Motor neuron (in vitro differentiated cells): ENCODE data around the gene DUSP1. TPM values are rescaled to one million over a fixed set of nuclear protein-coding genes. Genes with fewer than 3 reads are reported as not detected.

Experiments used
- ATAC-seq, 8 experiments: fragments of 200-7000 bp; cut with Tn5 transposase; replicated peaks in 6 of 8; 2 replicates each; pipeline ENCODE4 v1.8.0; 2021; ENCODE audit warnings: mild to moderate bottlenecking in 8 of 8, moderate library complexity in 8 of 8
- H3K27ac ChIP-seq, 2 donors: fragments of 250-450 bp; sonication (Bioruptor Pico); 2 replicates each; pipeline ENCODE4 v1.9.0; 2021; ENCODE audit warnings: antibody characterized with exemption in 2 of 2, mild to moderate bottlenecking in 2 of 2, moderate library complexity in 1 of 2
- H3K4me1 ChIP-seq, 2 donors: fragments of 250-450 bp; sonication (Bioruptor Pico); replicated peaks in 1 of 2; 2 replicates each; pipeline ENCODE4 v1.6.1; 2021; ENCODE audit warnings: antibody characterized with exemption in 2 of 2, mild to moderate bottlenecking in 2 of 2, moderate library complexity in 1 of 2
- H3K4me3 ChIP-seq, 5 donors: fragments of 250-450 bp; sonication (Bioruptor Pico); 2 replicates each; pipeline ENCODE4 v1.9.0; 2021; ENCODE audit warnings: antibody characterized with exemption in 5 of 5, mild to moderate bottlenecking in 5 of 5, moderate library complexity in 4 of 5
- whole genome bisulfite sequencing, 10 experiments: fragments of 450-650 bp; shearing (Covaris generic); methylation state at CpG; one replicate each; pipeline ENCODE4 v1.0.0; 2022; 5-methylcytosine and 5-hydroxymethylcytosine counted together
- in situ Hi-C, 9 experiments: fragments of 400-800 bp; cut with MboI; loops; one replicate each; pipeline ENCODE4 v1.15.0; 2021; ENCODE audit warnings: low sequenced_read_pairs in 9 of 9, low pct_unique_long_range_greater_than_20kb in 2 of 9; ENCODE audit not compliant: unreplicated experiment in 9 of 9
- total RNA-seq, 8 experiments: library from RNA; unstranded; fragments of 300-600 nt; gene quantifications; 2 replicates each; pipeline versions ENCODE4 v1.2.3 to v1.2.4, GENCODE V29; 2022

DUSP1 gene
- total RNA-seq, 8 experiments from 2014 or later, result 10.7 to 55.0 (median 35.0) TPM

- Histone ChIP-seq H3K27ac (no peak overlapping the region), H3K4me3 (no peak overlapping the region), H3K4me1 (peaks cover 0 to 3% of the 10 kb centered on the region in 2 donors)
- 60 to 100% (median 82%) methylated on average over 1 to 2 of the region's 3 CpGs; no CpG with 5 or more reads in 5 of the 10 experiments for WGBS, 10 experiments
- no peak for ATAC-seq
- in situ Hi-C loops, result no loop called here
These were observed 24.3 kb downstream of the DUSP1 start for GRCh38 chr5:172746725-172747124.

GRCh38 chr5:172745838-172746237, 25.2 kb downstream of the DUSP1 start:
- 38 to 83% (median 64%) methylated on average over 1 to 3 of the region's 3 CpGs; no CpG with 5 or more reads in 2 of the 10 experiments for WGBS, 10 experiments
- in situ Hi-C loops, result no loop called here

GRCh38 chr5:172745406-172745805, 25.6 kb downstream of the DUSP1 start:
- H3K27ac ChIP-seq, result no peak overlapping the region
- no peak for ATAC-seq
- H3K4me3 ChIP-seq, result no peak overlapping the region
- in situ Hi-C loops, result no loop called here
- H3K4me1 ChIP-seq, result peaks cover 0 to 3% of the 10 kb centered on the region in 2 donors
- WGBS, 10 experiments, result 50 to 100% (median 93%) methylated on average over 2 to 6 of the region's 8 CpGs; no CpG with 5 or more reads in 4 of the 10 experiments

More at GRCh38 chr5:172745838-172746237, 25.2 kb downstream of the DUSP1 start:
- ATAC-seq, result peak in 2 of 8 experiments; percentile 34 to 42
- peaks cover 0 to 3% of the 10 kb centered on the region in 2 donors for H3K4me1 ChIP-seq
- H3K27ac ChIP-seq, result no peak overlapping the region
- H3K4me3 ChIP-seq, result no peak overlapping the region

- Histone ChIP-seq H3K27ac (no peak overlapping the region), H3K4me3 (no peak overlapping the region), H3K4me1 (no peaks in the 10 kb centered on the region)
- in situ Hi-C loops, result no loop called here
- ATAC-seq, result peak in 2 of 8 experiments; percentile 14 to 56
- 45 to 100% (median 93%) methylated on average over 1 to 5 of the region's 12 CpGs; no CpG with 5 or more reads in 3 of the 10 experiments for WGBS, 10 experiments
These were observed 26.6 kb downstream of the DUSP1 start for GRCh38 chr5:172744123-172745104.

- Histone ChIP-seq H3K4me1 (no peaks in the 10 kb centered on the region), H3K4me3 (no peak overlapping the region), H3K27ac (no peak overlapping the region)
- ATAC-seq, result no peak
- in situ Hi-C loops, result no loop called here
- WGBS, 10 experiments, result 60 to 100% (median 87%) methylated on average over 1 to 6 of the region's 7 CpGs; no CpG with 5 or more reads in 1 of the 10 experiments
These were observed 27.7 kb downstream of the DUSP1 start for GRCh38 chr5:172743112-172743959.

GRCh38 chr5:172741206-172741582, 29.8 kb downstream of the DUSP1 start:
- H3K4me3 ChIP-seq, result no peak overlapping the region
- 0 to 91% (median 40%) methylated on average over 1 of the region's 1 CpG; no CpG with 5 or more reads in 3 of the 10 experiments for WGBS, 10 experiments
- no peak overlapping the region for H3K27ac ChIP-seq
- peaks cover 2% of the 10 kb centered on the region in 2 donors for H3K4me1 ChIP-seq
- ATAC-seq, result no peak
- in situ Hi-C loops, result no loop called here

GRCh38 chr5:172740428-172741205, 30.4 kb downstream of the DUSP1 start:
- H3K4me1 ChIP-seq, result peaks cover 2 to 5% of the 10 kb centered on the region in 2 donors
- H3K27ac ChIP-seq, result no peak overlapping the region
- in situ Hi-C loops, result no loop called here
- H3K4me3 ChIP-seq, result no peak overlapping the region
- WGBS, 10 experiments, result 6 to 87% (median 62%) methylated on average over 4 to 10 of the region's 15 CpGs
- peak in 4 of 8 experiments; percentile 14 to 97 (median 82) for ATAC-seq

GRCh38 chr5:172739375-172739774, 31.6 kb downstream of the DUSP1 start:
- in situ Hi-C loops, result no loop called here
- no peak overlapping the region for H3K4me3 ChIP-seq
- no peak for ATAC-seq
- 39 to 100% (median 84%) methylated on average over 2 to 4 of the region's 6 CpGs; no CpG with 5 or more reads in 4 of the 10 experiments for WGBS, 10 experiments
- peaks cover 2 to 5% of the 10 kb centered on the region in 2 donors for H3K4me1 ChIP-seq
- no peak overlapping the region for H3K27ac ChIP-seq

GRCh38 chr5:172736508-172737135, 34.4 kb downstream of the DUSP1 start:
- no peak overlapping the region for H3K4me3 ChIP-seq
- no peak overlapping the region for H3K27ac ChIP-seq
- WGBS, 10 experiments, result 51 to 100% (median 80%) methylated on average over 1 to 4 of the region's 11 CpGs; no CpG with 5 or more reads in 5 of the 10 experiments
- peak in 2 of 8 experiments; percentile 18 to 71 for ATAC-seq
- in situ Hi-C loops, result no loop called here
- H3K4me1 ChIP-seq, result peaks cover 2 to 5% of the 10 kb centered on the region in 2 donors

GRCh38 chr5:172735141-172735831, 35.7 kb downstream of the DUSP1 start:
- ATAC-seq, result no peak
- in situ Hi-C loops, result no loop called here
- no peak overlapping the region for H3K27ac ChIP-seq
- no peak overlapping the region for H3K4me3 ChIP-seq
- peaks cover 2 to 5% of the 10 kb centered on the region in 2 donors for H3K4me1 ChIP-seq
- 20 to 100% (median 80%) methylated on average over 1 to 5 of the region's 12 CpGs; no CpG with 5 or more reads in 4 of the 10 experiments for WGBS, 10 experiments

- H3K27ac ChIP-seq, result no peak overlapping the region
- WGBS, 10 experiments, result 0 to 71% (median 13%) methylated on average over 1 to 2 of the region's 4 CpGs; no CpG with 5 or more reads in 6 of the 10 experiments
- peak in 6 of 8 experiments; percentile 8 to 40 (median 30) for ATAC-seq
- no peak overlapping the region for H3K4me3 ChIP-seq
- in situ Hi-C loops, result no loop called here
- peaks cover 2 to 5% of the 10 kb centered on the region in 2 donors for H3K4me1 ChIP-seq
These were observed 37.0 kb downstream of the DUSP1 start for GRCh38 chr5:172733974-172734346.
